Endothelial cell of umbilical vein (primary cell): ENCODE data around the gene BRD2. TPM values are rescaled to one million over a fixed set of nuclear protein-coding genes. Genes with fewer than 3 reads are reported as not detected.

Experiments
- BruUV-seq: library from RNA; stranded (reverse); fragments of 400-500 nt; replicated peaks from 2 replicates; lab custom pipeline; 2021; lab: Mats Ljungman, UMichigan
- CTCF ChIA-PET: fragments of 300-600, 350-600 bp; sonication (Branson Sonifier 250); formaldehyde crosslinking; loops from one replicate; lab custom pipeline; 2021; ENCODE audit warnings: antibody characterized with exemption, inconsistent platforms; lab: Charles Lee
- POLR2A ChIA-PET: fragments of 300-600, 350-600 bp; sonication (Branson Sonifier 250); formaldehyde crosslinking; loops from one replicate; lab custom pipeline; 2021; ENCODE audit warnings: antibody characterized with exemption, inconsistent platforms; lab: Charles Lee
- DNase-seq: peaks from one replicate; pipeline ENCODE4 v3.0.0-alpha.2; 2011; ENCODE audit warnings: low read depth, low spot score
- FAIRE-seq: peaks from 2 replicates; lab custom pipeline; 2011; peaks lifted over from hg19 to GRCh38; lab: Jason Lieb, UNC
- H2AFZ ChIP-seq: 2 replicates; pipeline ENCODE4 v1.6.0; 2012; ENCODE audit warnings: low read depth, low read length, control low read depth, inconsistent platforms
- H3K27ac ChIP-seq: 2 replicates; pipeline ENCODE4 v1.5.1; 2011; ENCODE audit warnings: low read depth, mild to moderate bottlenecking, control low read depth, low read length, moderate library complexity; ENCODE audit not compliant: insufficient read depth
- H3K27me3 ChIP-seq, 2 experiments: 2 replicates each; pipeline versions ENCODE4 v1.6.0 to v1.6.1; 2011; ENCODE audit warnings: low read length in 2 of 2, mixed read lengths in 1 of 2; ENCODE audit not compliant: control insufficient read depth in 2 of 2, insufficient read depth in 2 of 2
- H3K36me3 ChIP-seq, 2 experiments: 2 replicates in 1 of 2; 3 replicates in 1 of 2; pipeline ENCODE4 v1.5.1; 2011; ENCODE audit warnings: low read length in 2 of 2, mild to moderate bottlenecking in 1 of 2, moderate library complexity in 1 of 2; ENCODE audit not compliant: control insufficient read depth in 2 of 2, insufficient read depth in 2 of 2; ENCODE audit errors: extremely low read depth in 1 of 2
- H3K4me1 ChIP-seq: 3 replicates; pipeline ENCODE4 v1.5.1; 2011; ENCODE audit warnings: mild to moderate bottlenecking, low read length; ENCODE audit not compliant: control insufficient read depth, insufficient read depth; ENCODE audit errors: extremely low read depth
- H3K4me2 ChIP-seq: 2 replicates; pipeline ENCODE4 v1.6.1; 2011; ENCODE audit warnings: low read length, control low read depth, mixed read lengths; ENCODE audit not compliant: insufficient read depth
- H3K4me3 ChIP-seq, 3 experiments: fragments of 200-600 bp in 1 of 3; sonication (generic), shearing (Covaris generic) in 1 of 3; replicated peaks in 1 of 3; 2 replicates each; pipeline ENCODE4 v1.5.1; 2011 to 2016; ENCODE audit warnings: control low read depth in 3 of 3, low read length in 3 of 3, mild to moderate bottlenecking in 2 of 3, inconsistent platforms in 1 of 3, low read depth in 1 of 3, moderate library complexity in 1 of 3; ENCODE audit not compliant: insufficient read depth in 1 of 3
- H3K79me2 ChIP-seq: 2 replicates; pipeline ENCODE4 v1.6.0; 2012; ENCODE audit warnings: low read length, inconsistent platforms; ENCODE audit not compliant: control insufficient read depth, insufficient read depth
- H3K9ac ChIP-seq: replicated peaks from 2 replicates; pipeline ENCODE3; 2011; ENCODE audit warnings: low read length, control low read depth; ENCODE audit not compliant: insufficient read depth; ENCODE audit errors: extremely low read depth
- H3K9me1 ChIP-seq: replicated peaks from 3 replicates; pipeline ENCODE4 v1.6.0; 2011; ENCODE audit warnings: mild to moderate bottlenecking, low read length; ENCODE audit not compliant: control insufficient read depth, insufficient read depth; ENCODE audit errors: extremely low read depth
- H3K9me3 ChIP-seq: replicated peaks from 2 replicates; pipeline ENCODE4 v1.5.1; 2012; ENCODE audit warnings: low read length, inconsistent platforms; ENCODE audit not compliant: control insufficient read depth, insufficient read depth
- H4K20me1 ChIP-seq: replicated peaks from 2 replicates; pipeline ENCODE3; 2011; ENCODE audit warnings: mild to moderate bottlenecking, low read length; ENCODE audit not compliant: control insufficient read depth, insufficient read depth; ENCODE audit errors: extremely low read depth
- CTCF ChIP-seq, 2 donors: IDR thresholded peaks; 1 replicate in 1 of 2; 2 replicates in 1 of 2; pipeline ENCODE4 v1.5.1; 2011; ENCODE audit warnings: low read length in 2 of 2, mild to moderate bottlenecking in 2 of 2, moderate library complexity in 2 of 2, control low read depth in 1 of 2, inconsistent platforms in 1 of 2, low read depth in 1 of 2; ENCODE audit not compliant: insufficient read depth in 1 of 2; ENCODE audit errors: extremely low read depth in 1 of 2
- EZH2 ChIP-seq: IDR thresholded peaks from 2 replicates; pipeline ENCODE4 v1.6.1; 2012; ENCODE audit warnings: borderline replicate concordance, low read depth, mild to moderate bottlenecking, moderate library complexity, low read length, inconsistent platforms; ENCODE audit not compliant: severe bottlenecking
- FOS ChIP-seq: IDR thresholded peaks from 2 replicates; pipeline ENCODE4 v1.6.1; 2011; ENCODE audit warnings: mild to moderate bottlenecking, low read length, moderate library complexity, borderline replicate concordance; ENCODE audit not compliant: insufficient read depth
- GATA2 ChIP-seq: IDR thresholded peaks from 2 replicates; pipeline ENCODE4 v1.7.0; 2011; ENCODE audit warnings: low read depth, mild to moderate bottlenecking, moderate library complexity, mixed read lengths, low read length; ENCODE audit not compliant: insufficient read length, insufficient read depth
- JUN ChIP-seq: IDR thresholded peaks from 2 replicates; pipeline ENCODE4 v1.6.1; 2011; ENCODE audit warnings: borderline replicate concordance, low read depth; ENCODE audit not compliant: insufficient read length, insufficient read depth
- MAX ChIP-seq: IDR thresholded peaks from 2 replicates; pipeline ENCODE4 v1.6.1; 2011; ENCODE audit not compliant: insufficient read depth, insufficient read length
- MYC ChIP-seq: IDR thresholded peaks from one replicate; pipeline ENCODE4 v1.6.1; 2011; ENCODE audit warnings: mild to moderate bottlenecking, low read depth, low read length
- POLR2A ChIP-seq: IDR thresholded peaks from 2 replicates; pipeline ENCODE4 v1.6.1; 2012; ENCODE audit warnings: low read depth, mild to moderate bottlenecking, control low read depth, low read length
- POLR2AphosphoS5 ChIP-seq: IDR thresholded peaks from 2 replicates; pipeline ENCODE4 v1.6.1; 2012; ENCODE audit warnings: low read depth, mild to moderate bottlenecking, control low read depth, low read length, moderate library complexity; ENCODE audit not compliant: insufficient read depth
- dilution Hi-C: fragments of 300-500 bp; cut with MboI; formaldehyde crosslinking; loops from one replicate; pipeline ENCODE4 v1.15.0; 2019; ENCODE audit warnings: low sequenced_read_pairs; ENCODE audit not compliant: extremely low pct_ligation_motif_present
- intact Hi-C: fragments of 100-400 bp; cut with micrococcal nuclease; formaldehyde crosslinking; loops from one replicate; pipeline ENCODE4 v1.10.0; 2022
- polyA plus RNA-seq, 4 experiments: library from polyadenylated mRNA; depleted of rRNA in 3 of 4; stranded (reverse) in 3 of 4; unstranded in 1 of 4; fragments of >200 nt; gene quantifications; 2 replicates each; pipeline versions ENCODE4 v1.2.1 to v1.2.3, GENCODE V29; 2011 to 2012; ENCODE audit warnings: missing spikeins in 1 of 4
- total RNA-seq: library from RNA; stranded (reverse); gene quantifications from 2 replicates; pipeline ENCODE4 v1.2.3, GENCODE V29; 2021

Gene BRD2
- total and polyA plus RNA-seq, 2 donors (not counting 3 experiments of a cell fraction or from before 2014, with no cell fraction given): 131 to 197 TPM

GRCh38 chr6:32936239-32937152 lies 31.9 kb upstream of the BRD2 start:
- dilution Hi-C loops (no loop called here), intact Hi-C loops (no loop called here)
- no peak overlapping the region for H3K27ac ChIP-seq
- no peak for TF ChIP-seq MYC
- no peak for TF ChIP-seq GATA2
- no peak for TF ChIP-seq MAX
- TF ChIP-seq JUN: no peak
- TF ChIP-seq FOS: no peak
- TF ChIP-seq EZH2: no peak
- TF ChIP-seq POLR2AphosphoS5: no peak
- TF ChIP-seq POLR2A: no peak
- no peak for TF ChIP-seq CTCF (IDR thresholded peaks at IDR 0.05; ENCODE audit: extremely low read depth in 1 of 2, insufficient read depth in 1 of 2, low read depth in 1 of 2, low read length in 2 of 2)
- no peaks in the 10 kb centered on the region for H3K79me2 ChIP-seq
- ChIA-PET CTCF (interaction anchor here (1.0 to 8.5 kb wide), 5 partner anchors 11 to 190 kb away, joined by 3 to 580 read pairs (median 59); partner anchors contain the start of gene HLA-DMA), POLR2A (interaction anchor here (3.6 kb wide), 1 partner anchor 35 kb away, joined by 30 read pairs; no protein-coding TSS in a partner anchor)
- no peak overlapping the region for H3K4me3 ChIP-seq
- peaks cover 40 to 76% of the 10 kb centered on the region in 2 experiments for H3K27me3 ChIP-seq
- H4K20me1 ChIP-seq: no peaks in the 10 kb centered on the region
- H2AFZ ChIP-seq: no peak overlapping the region
- no peak overlapping the region for H3K4me2 ChIP-seq
- no peaks in the 10 kb centered on the region for H3K9me1 ChIP-seq
- H3K9ac ChIP-seq: no peak overlapping the region
- BruUV-seq: no TSS peak
- FAIRE-seq (no peak), DNase-seq (no peak)
- H3K9me3 ChIP-seq: no peaks in the 10 kb centered on the region
- no peaks in the 10 kb centered on the region for H3K36me3 ChIP-seq
- H3K4me1 ChIP-seq: peaks cover 5% of the 10 kb centered on the region
